GM12878 (cell line): ENCODE data around the gene CDCA5. TPM values are rescaled to one million over a fixed set of nuclear protein-coding genes. Genes with fewer than 3 reads are reported as not detected.

ENCODE experiments used
- ATAC-seq: fragments of 200-7000 bp; cut with Tn5 transposase; 3 replicates; pipeline ENCODE4 v1.9.1; 2020; ENCODE audit warnings: mild to moderate bottlenecking, moderate library complexity
- BruUV-seq: library from RNA; stranded (reverse); fragments of 400-500 nt; replicated peaks from 2 replicates; lab custom pipeline; 2021; lab: Mats Ljungman, UMichigan
- CTCF ChIA-PET: fragments of 300-600 bp; sonication (Branson Sonifier 250); formaldehyde crosslinking; extraction: SDS; loops from one replicate; lab custom pipeline; 2021; ENCODE audit warnings: inconsistent platforms; lab: Yijun Ruan, JAX
- POLR2A ChIA-PET: fragments of 350-600 bp; formaldehyde crosslinking; extraction: SDS; loops from one replicate; lab custom pipeline; 2021; ENCODE audit warnings: inconsistent platforms; lab: Charles Lee
- RAD21 ChIA-PET: fragments of 300-600 bp; sonication (Branson Sonifier 250); formaldehyde crosslinking; loops from one replicate; lab custom pipeline; 2023; ENCODE audit warnings: antibody characterized with exemption; ENCODE audit not compliant: unreplicated experiment; lab: Charles Lee
- SMC1A ChIA-PET: fragments of 300-600 bp; sonication (Branson Sonifier 250); formaldehyde crosslinking; loops from one replicate; lab custom pipeline; 2023; ENCODE audit not compliant: unreplicated experiment, uncharacterized antibody; lab: Charles Lee
- DNase-seq: peaks from one replicate; pipeline ENCODE4 v3.0.0-alpha.2; 2011; ENCODE audit warnings: low read depth, low spot score
- FAIRE-seq: peaks from 3 replicates; lab custom pipeline; 2011; peaks lifted over from hg19 to GRCh38; lab: Jason Lieb, UNC
- H2AFZ ChIP-seq: 2 replicates; pipeline ENCODE4 v1.6.0; 2011; ENCODE audit warnings: low read depth, low read length, control low read depth; ENCODE audit not compliant: control insufficient read depth
- H3K27ac ChIP-seq: 2 replicates; pipeline ENCODE4 v1.5.1; 2011; ENCODE audit warnings: control low read depth; ENCODE audit not compliant: control insufficient read depth, insufficient read depth
- H3K27me3 ChIP-seq, 2 experiments: replicated peaks in 1 of 2; 2 replicates each; pipeline versions ENCODE4 v1.6.0 to v1.6.1; 2011; ENCODE audit warnings: low read length in 1 of 2; ENCODE audit not compliant: control insufficient read depth in 2 of 2, insufficient read depth in 2 of 2
- H3K36me3 ChIP-seq, 2 experiments: 2 replicates each; pipeline ENCODE4 v1.5.1; 2011; ENCODE audit warnings: low read length in 1 of 2; ENCODE audit not compliant: control insufficient read depth in 2 of 2, insufficient read depth in 2 of 2
- H3K4me1 ChIP-seq: 2 replicates; pipeline ENCODE4 v1.6.1; 2011; ENCODE audit warnings: mild to moderate bottlenecking, low read length, moderate library complexity, mixed read lengths; ENCODE audit not compliant: control insufficient read depth, insufficient read depth
- H3K4me2 ChIP-seq: 2 replicates; pipeline ENCODE4 v1.6.0; 2011; ENCODE audit warnings: control low read depth; ENCODE audit not compliant: control insufficient read depth, insufficient read depth
- H3K4me3 ChIP-seq: fragments of 200-600 bp; sonication (generic); 2 replicates; pipeline ENCODE4 v1.5.1; 2016
- H3K79me2 ChIP-seq: 2 replicates; pipeline ENCODE4 v1.6.0; 2011; ENCODE audit warnings: low read length; ENCODE audit not compliant: control insufficient read depth, insufficient read depth
- H3K9ac ChIP-seq: 2 replicates; pipeline ENCODE4 v1.8.0; 2011; ENCODE audit warnings: low read length, control low read depth, mixed read lengths; ENCODE audit not compliant: control insufficient read depth, insufficient read depth
- H3K9me3 ChIP-seq: replicated peaks from 3 replicates; pipeline ENCODE4 v1.5.1; 2011; ENCODE audit warnings: mild to moderate bottlenecking, low read length; ENCODE audit not compliant: control insufficient read depth, insufficient read depth
- H4K20me1 ChIP-seq: 2 replicates; pipeline ENCODE4 v1.6.0; 2011; ENCODE audit not compliant: control insufficient read depth, insufficient read depth
- BCL11A ChIP-seq: IDR thresholded peaks from 2 replicates; pipeline ENCODE4 v1.6.1; 2011; ENCODE audit warnings: low read depth, low read length
- BCLAF1 ChIP-seq: fragments of 450-650 bp; IDR thresholded peaks from 2 replicates; pipeline ENCODE4 v1.6.1; 2017; ENCODE audit warnings: antibody characterized with exemption, mild to moderate bottlenecking, moderate library complexity
- BMI1 ChIP-seq: fragments of 450-650 bp; IDR thresholded peaks from 2 replicates; pipeline ENCODE4 v1.6.1; 2016; ENCODE audit warnings: mild to moderate bottlenecking, moderate library complexity, borderline replicate concordance
- BRCA1 ChIP-seq: IDR thresholded peaks from 2 replicates; pipeline ENCODE4 v1.6.1; 2011; ENCODE audit warnings: low read depth, low read length, improper control_type of control experiment
- EZH2 ChIP-seq: IDR thresholded peaks from 2 replicates; pipeline ENCODE4 v1.6.1; 2012; ENCODE audit warnings: low read depth, mild to moderate bottlenecking, control low read depth, inconsistent platforms, low read length, borderline replicate concordance; ENCODE audit not compliant: control insufficient read depth
- FOXM1 ChIP-seq: IDR thresholded peaks from 2 replicates; pipeline ENCODE4 v1.6.1; 2012; ENCODE audit warnings: low read depth, mild to moderate bottlenecking, inconsistent platforms, low read length, moderate library complexity
- HSF1 ChIP-seq: fragments of 150-350 bp; IDR thresholded peaks from 2 replicates; pipeline ENCODE4 v1.6.1; 2014; ENCODE audit warnings: mild to moderate bottlenecking, low read depth, low read length
- JUNB ChIP-seq: IDR thresholded peaks from 2 replicates; pipeline ENCODE4 v1.6.1; 2016; ENCODE audit warnings: antibody characterized with exemption, mild to moderate bottlenecking
- NFIC ChIP-seq: IDR thresholded peaks from 2 replicates; pipeline ENCODE4 v1.6.1; 2012; ENCODE audit warnings: low read depth, mild to moderate bottlenecking, inconsistent platforms, low read length, moderate library complexity
- NFYA ChIP-seq: IDR thresholded peaks from 2 replicates; pipeline ENCODE4 v1.6.1; 2011; ENCODE audit warnings: low read depth, mild to moderate bottlenecking, low read length, improper control_type of control experiment, borderline replicate concordance
- RAD51 ChIP-seq: fragments of 450-650 bp; IDR thresholded peaks from 2 replicates; pipeline ENCODE4 v1.6.1; 2016; ENCODE audit warnings: moderate library complexity, mild to moderate bottlenecking, inconsistent platforms
- RFX5 ChIP-seq: IDR thresholded peaks from 2 replicates; pipeline ENCODE4 v1.6.1; 2011; ENCODE audit warnings: low read depth, low read length, improper control_type of control experiment
- SUZ12 ChIP-seq: fragments of 200-600 bp; sonication (generic); IDR thresholded peaks from one replicate; pipeline ENCODE4 v1.6.1; 2018; ENCODE audit warnings: antibody characterized with exemption, mild to moderate bottlenecking; ENCODE audit not compliant: unreplicated experiment
- ZNF207 ChIP-seq: fragments of 450-650 bp; IDR thresholded peaks from 2 replicates; pipeline ENCODE4 v1.6.1; 2014; ENCODE audit warnings: antibody characterized with exemption, mild to moderate bottlenecking, borderline replicate concordance
- ZNF622 ChIP-seq: fragments of 450-650 bp; IDR thresholded peaks from 2 replicates; pipeline ENCODE4 v1.6.1; 2017; ENCODE audit warnings: mild to moderate bottlenecking, inconsistent platforms
- WGBS: methylation state at CpG from one replicate; pipeline ENCODE4 v1.1.6; 2016; ENCODE audit warnings: low lambda C conversion rate; ENCODE audit not compliant: insufficient replicate concordance, insufficient coverage; ENCODE audit errors: missing lambda C conversion rate; 5-methylcytosine and 5-hydroxymethylcytosine counted together
- in situ Hi-C: fragments of 300-500 bp; cut with MboI; formaldehyde crosslinking; loops from 9 replicates; pipeline ENCODE4 v1.14.3; 2018; ENCODE audit warnings: mixed read lengths
- intact Hi-C: fragments of 100-400 bp; cut with micrococcal nuclease; formaldehyde crosslinking; loops from one replicate; pipeline ENCODE4 v1.14.2; 2022; ENCODE audit not compliant: unreplicated experiment
- polyA plus RNA-seq, 11 experiments: library from polyadenylated mRNA; depleted of rRNA in 4 of 11; unstranded in 6 of 11; stranded (reverse) in 5 of 11; fragments of >200 nt; fragmentation: Nextera tagmentation in 4 of 11; fragmentation: Illumina TruSeq in 1 of 11; extraction: Ambion mirVana in 4 of 11; extraction: Trizol in 1 of 11; gene quantifications; 1 replicate in 1 of 11; 2 replicates in 10 of 11; pipeline versions ENCODE4 v1.2.1 to v1.2.3, GENCODE V29; 2011 to 2016; ENCODE audit warnings: inconsistent platforms in 2 of 11, missing spikeins in 2 of 11, low read depth in 1 of 11
- total RNA-seq, 4 experiments: library from RNA; depleted of rRNA in 3 of 4; stranded (reverse); fragments of >200 nt in 3 of 4; fragmentation: Illumina TruSeq in 1 of 4; extraction: Trizol in 1 of 4; gene quantifications; 2 replicates each; pipeline versions ENCODE4 v1.2.1 to v1.2.3, GENCODE V29; 2013 to 2021
- TF ChIP-seq, protein P1 (sequence below), 3 experiments: IDR thresholded peaks in 2 of 3; conservative IDR thresholded peaks in 1 of 3; 2 replicates each; pipeline ENCODE4 v1.5.1; 2011; ENCODE audit warnings: low read depth in 3 of 3, low read length in 3 of 3, mild to moderate bottlenecking in 3 of 3, control low read depth in 2 of 3, moderate library complexity in 2 of 3, inconsistent platforms in 1 of 3, mixed read lengths in 1 of 3; ENCODE audit not compliant: control insufficient read depth in 2 of 3, insufficient read depth in 1 of 3; ENCODE audit errors: extremely low read depth in 1 of 3

Gene CDCA5
- total and polyA plus RNA-seq, 10 of the 15 experiments (the other 5 are each of a cell fraction or from before 2014, with no cell fraction given) = 21.2 to 107 (median 64.9) TPM

- DNase-seq = no peak
- RAD21 ChIA-PET = interaction anchor here (1.0 to 1.1 kb wide), 3 partner anchors 30 to 60 kb away, joined by 3 to 7 read pairs (median 5); partner anchors contain the start of genes ARL2 and SAC3D1
- in situ Hi-C loops (no loop called here), intact Hi-C loops (no loop called here)
- FAIRE-seq = peak; percentile 49
- H3K9ac ChIP-seq = no peak overlapping the region
- peak overlapping the region; percentile 4 for H2AFZ ChIP-seq
- H3K4me2 ChIP-seq = peak overlapping the region; percentile 50; the same call in 1 of the 2 replicates
- peak overlapping the region; percentile 16; the same call in 1 of the 2 replicates for H3K27ac ChIP-seq
- no TSS peak for BruUV-seq
- WGBS = 30% methylated on average over 4 of the region's 4 CpGs
- H3K79me2 ChIP-seq = no peaks in the 10 kb centered on the region
- H3K27me3 ChIP-seq = no peaks in the 10 kb centered on the region
- POLR2A ChIA-PET = interaction anchor here (0.5 to 1.4 kb wide), 6 partner anchors 9 to 58 kb away, joined by 3 to 12 read pairs (median 4); no protein-coding TSS in a partner anchor
- no peaks in the 10 kb centered on the region for H3K9me3 ChIP-seq
- SMC1A ChIA-PET = interaction anchor here (1.1 kb wide), 2 partner anchors 9 to 21 kb away, joined by 3 read pairs; no protein-coding TSS in a partner anchor
- H3K4me3 ChIP-seq = no peak overlapping the region
- CTCF ChIA-PET = interaction anchor here (1.1 to 1.4 kb wide), 3 partner anchors 9 to 57 kb away, joined by 3 to 4 read pairs (median 4); no protein-coding TSS in a partner anchor
- H3K36me3 ChIP-seq = peaks cover 0 to 5% of the 10 kb centered on the region in 2 experiments; a peak in 2 of 4 replicates
- H3K4me1 ChIP-seq = peaks cover 11% of the 10 kb centered on the region
- peak; percentile 73 for ATAC-seq
- no peaks in the 10 kb centered on the region for H4K20me1 ChIP-seq
- no peak for TF ChIP-seq ZNF207
- no peak for TF ChIP-seq NFIC
- no peak for TF ChIP-seq EZH2
- no peak for TF ChIP-seq RFX5
- no peak for TF ChIP-seq SUZ12
- TF ChIP-seq BCL11A = no peak
- no peak for TF ChIP-seq BMI1
- no peak for TF ChIP-seq JUNB
- no peak for TF ChIP-seq FOXM1
- TF ChIP-seq RAD51 = no peak
- TF ChIP-seq ZNF622 = no peak
- no peak for TF ChIP-seq BCLAF1
- TF ChIP-seq, protein P1, sequence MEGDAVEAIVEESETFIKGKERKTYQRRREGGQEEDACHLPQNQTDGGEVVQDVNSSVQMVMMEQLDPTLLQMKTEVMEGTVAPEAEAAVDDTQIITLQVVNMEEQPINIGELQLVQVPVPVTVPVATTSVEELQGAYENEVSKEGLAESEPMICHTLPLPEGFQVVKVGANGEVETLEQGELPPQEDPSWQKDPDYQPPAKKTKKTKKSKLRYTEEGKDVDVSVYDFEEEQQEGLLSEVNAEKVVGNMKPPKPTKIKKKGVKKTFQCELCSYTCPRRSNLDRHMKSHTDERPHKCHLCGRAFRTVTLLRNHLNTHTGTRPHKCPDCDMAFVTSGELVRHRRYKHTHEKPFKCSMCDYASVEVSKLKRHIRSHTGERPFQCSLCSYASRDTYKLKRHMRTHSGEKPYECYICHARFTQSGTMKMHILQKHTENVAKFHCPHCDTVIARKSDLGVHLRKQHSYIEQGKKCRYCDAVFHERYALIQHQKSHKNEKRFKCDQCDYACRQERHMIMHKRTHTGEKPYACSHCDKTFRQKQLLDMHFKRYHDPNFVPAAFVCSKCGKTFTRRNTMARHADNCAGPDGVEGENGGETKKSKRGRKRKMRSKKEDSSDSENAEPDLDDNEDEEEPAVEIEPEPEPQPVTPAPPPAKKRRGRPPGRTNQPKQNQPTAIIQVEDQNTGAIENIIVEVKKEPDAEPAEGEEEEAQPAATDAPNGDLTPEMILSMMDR (IDR thresholded peaks at IDR 0.05 in 2 of 3, conservative IDR thresholded peaks at IDR 0.05 in 1 of 3; ENCODE audit: control insufficient read depth in 2 of 3, extremely low read depth in 1 of 3, insufficient read depth in 1 of 3, low read depth in 3 of 3, low read length in 3 of 3) = no peak
- TF ChIP-seq NFYA = no peak
- no peak for TF ChIP-seq BRCA1
- no peak for TF ChIP-seq HSF1
Measured at GRCh38 chr11:65071907-65072630, 11.8 kb downstream of the CDCA5 start.
